WI38 (cell line): Measurements from ENCODE around the gene DES.

ENCODE experiments used
- H3K4me3 ChIP-seq: 2 replicates; pipeline ENCODE4 v1.5.1; 2011; ENCODE audit warnings: low read depth, mild to moderate bottlenecking, control low read depth, low read length
- TF ChIP-seq, protein P1 (sequence below): IDR thresholded peaks from 2 replicates; pipeline ENCODE4 v1.5.1; 2012; ENCODE audit warnings: low read depth, mild to moderate bottlenecking, control low read depth, low read length

DES gene

GRCh38 chr2:219418155-219419011, at the start of gene DES:
DES (plus strand) TSS chr2:219418377; CDS start chr2:219418463, 86 bp downstream.
- TF ChIP-seq, protein P1, sequence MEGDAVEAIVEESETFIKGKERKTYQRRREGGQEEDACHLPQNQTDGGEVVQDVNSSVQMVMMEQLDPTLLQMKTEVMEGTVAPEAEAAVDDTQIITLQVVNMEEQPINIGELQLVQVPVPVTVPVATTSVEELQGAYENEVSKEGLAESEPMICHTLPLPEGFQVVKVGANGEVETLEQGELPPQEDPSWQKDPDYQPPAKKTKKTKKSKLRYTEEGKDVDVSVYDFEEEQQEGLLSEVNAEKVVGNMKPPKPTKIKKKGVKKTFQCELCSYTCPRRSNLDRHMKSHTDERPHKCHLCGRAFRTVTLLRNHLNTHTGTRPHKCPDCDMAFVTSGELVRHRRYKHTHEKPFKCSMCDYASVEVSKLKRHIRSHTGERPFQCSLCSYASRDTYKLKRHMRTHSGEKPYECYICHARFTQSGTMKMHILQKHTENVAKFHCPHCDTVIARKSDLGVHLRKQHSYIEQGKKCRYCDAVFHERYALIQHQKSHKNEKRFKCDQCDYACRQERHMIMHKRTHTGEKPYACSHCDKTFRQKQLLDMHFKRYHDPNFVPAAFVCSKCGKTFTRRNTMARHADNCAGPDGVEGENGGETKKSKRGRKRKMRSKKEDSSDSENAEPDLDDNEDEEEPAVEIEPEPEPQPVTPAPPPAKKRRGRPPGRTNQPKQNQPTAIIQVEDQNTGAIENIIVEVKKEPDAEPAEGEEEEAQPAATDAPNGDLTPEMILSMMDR: no peak
- H3K4me3 ChIP-seq: no peak within 1 kb of the TSS

DNA sequence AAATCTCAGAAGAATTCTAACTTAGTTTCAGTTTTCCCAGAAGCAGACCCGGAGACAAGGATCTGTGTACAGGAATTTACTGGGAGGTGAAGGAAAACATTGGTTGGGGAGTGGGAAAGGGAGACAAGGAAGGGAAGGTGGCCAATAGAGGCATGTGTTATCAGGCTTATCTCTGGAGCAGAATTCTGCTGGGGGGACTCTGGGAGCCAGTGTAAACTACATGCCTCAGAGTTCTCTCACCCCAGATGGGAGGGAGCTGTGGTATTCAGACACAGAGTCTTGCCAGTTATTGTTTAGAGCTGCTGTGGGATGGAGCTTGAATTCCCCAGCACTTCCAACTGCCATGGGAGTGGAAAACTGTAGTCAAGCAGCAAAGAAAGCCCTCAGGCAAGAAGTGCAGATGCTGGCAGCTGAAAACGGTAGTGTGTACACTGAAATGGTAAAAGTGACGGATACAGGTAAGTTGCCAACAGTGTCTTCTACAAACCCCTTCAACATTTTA, 49.4 kb upstream of the DES start:
- TF ChIP-seq, protein P1: no peak
- H3K4me3 ChIP-seq: peak overlapping the region; percentile 13

DNA sequence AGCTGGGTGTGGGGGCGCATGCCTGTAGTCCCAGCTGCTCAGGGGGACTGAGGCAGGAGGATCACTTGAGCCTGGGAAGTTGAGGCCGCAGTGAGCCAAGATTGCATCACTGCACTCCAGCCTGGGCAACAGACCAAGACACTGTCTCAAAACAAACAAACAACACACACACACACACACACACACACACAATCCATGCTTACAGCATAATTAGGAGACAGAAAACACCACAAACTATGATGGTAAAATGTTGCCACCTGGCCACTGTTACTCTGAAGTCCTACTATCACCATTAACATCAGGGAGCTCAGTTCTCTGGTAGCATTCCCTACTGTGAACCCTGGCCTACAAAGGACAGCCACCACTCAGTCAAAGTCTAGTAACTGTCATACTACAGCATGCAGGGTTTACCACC, 48.7 kb upstream of the DES start:
- TF ChIP-seq, protein P1: no peak
- H3K4me3 ChIP-seq: no peak overlapping the region

GRCh38 chr2:219378163-219378851, 39.9 kb upstream of the DES start:
- no peak overlapping the region for H3K4me3 ChIP-seq
- TF ChIP-seq, protein P1: no peak

GRCh38 chr2:219380926-219381325, 37.3 kb upstream of the DES start:
- TF ChIP-seq, protein P1: no peak
- no peak overlapping the region for H3K4me3 ChIP-seq

DNA sequence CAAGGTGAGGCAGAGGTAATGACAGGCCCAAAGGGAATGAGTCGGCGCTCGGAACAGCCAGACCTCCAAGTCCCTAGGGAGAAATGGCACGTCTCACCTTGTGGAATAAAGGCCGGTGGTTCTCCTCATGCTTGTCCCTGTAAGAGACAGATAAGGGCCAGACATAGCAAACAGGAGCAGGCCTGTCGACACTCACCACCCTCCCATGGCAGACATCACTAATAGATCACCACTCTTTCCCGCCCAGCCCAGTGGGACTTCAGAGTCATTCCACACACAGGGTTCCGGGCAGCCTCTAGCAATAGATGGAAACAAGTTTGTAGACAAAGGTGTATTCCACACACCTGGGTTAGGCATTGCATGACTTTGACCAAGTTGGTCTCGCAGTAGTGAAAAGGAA, 36.7 kb upstream of the DES start:
- no peak overlapping the region for H3K4me3 ChIP-seq
- TF ChIP-seq, protein P1: no peak

DNA sequence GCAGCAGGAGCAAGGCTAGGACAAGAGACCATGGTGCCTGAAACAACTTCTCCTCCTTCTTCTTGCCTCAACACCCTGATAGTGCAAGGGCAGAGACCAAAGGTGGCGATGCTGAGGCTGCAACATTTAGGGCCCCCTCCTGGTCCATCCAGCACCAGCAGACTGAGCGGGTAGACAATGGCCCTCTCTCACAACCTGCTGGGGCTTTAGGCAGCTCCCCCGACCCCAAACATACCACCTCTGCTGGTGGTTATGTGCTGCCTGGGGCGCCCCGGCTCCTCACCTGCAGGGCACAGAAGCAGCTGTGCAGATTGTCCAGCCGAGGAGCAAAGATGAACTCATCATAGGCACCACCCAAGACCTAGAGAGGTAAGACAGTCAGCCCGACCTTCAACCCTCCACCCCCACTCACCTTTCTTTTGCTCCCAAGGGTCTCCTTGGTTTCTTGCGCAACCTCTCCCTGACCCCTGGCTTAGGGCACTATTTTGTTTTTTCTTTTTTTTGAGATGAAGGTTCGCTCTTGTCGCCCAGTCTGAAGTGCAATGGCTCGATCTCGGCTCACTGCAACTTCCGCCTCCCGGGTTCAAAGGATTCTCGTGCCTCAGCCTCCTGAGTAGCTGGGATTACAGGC, 34.0 kb upstream of the DES start:
- no peak overlapping the region for H3K4me3 ChIP-seq
- TF ChIP-seq, protein P1: no peak
